A673 (cell line): ENCODE data around the gene PATE3. TPM values are rescaled to one million over a fixed set of nuclear protein-coding genes. Genes with fewer than 3 reads are reported as not detected.
A peak's percentile ranks its signal among the peaks of the same experiment; 100 is the strongest.

Experiments
- BruUV-seq: library from RNA; stranded (reverse); fragments of 400-500 nt; replicated peaks from 2 replicates; lab custom pipeline; 2021; lab: Mats Ljungman, UMichigan
- CTCF ChIA-PET: fragments of 300-600 bp; sonication (Branson Sonifier 250); formaldehyde crosslinking; loops from one replicate; lab custom pipeline; 2022; ENCODE audit warnings: antibody characterized with exemption; lab: Charles Lee
- POLR2A ChIA-PET: fragments of 300-600 bp; sonication (Branson Sonifier 250); formaldehyde crosslinking; loops from one replicate; lab custom pipeline; 2022; ENCODE audit warnings: antibody characterized with exemption; ENCODE audit not compliant: low non-redundant PET; lab: Charles Lee
- DNase-seq: peaks from one replicate; pipeline ENCODE4 v3.0.0-alpha.2; 2015; ENCODE audit warnings: low spot score
- H3K27ac ChIP-seq: fragments of 200-600 bp; sonication (generic); 2 replicates; pipeline ENCODE4 v1.5.1; 2016; ENCODE audit warnings: mixed run types, low read depth, mild to moderate bottlenecking, mixed read lengths, antibody characterized with exemption, low read length; ENCODE audit not compliant: poor library complexity, severe bottlenecking
- H3K27me3 ChIP-seq: fragments of 200-600 bp; sonication (generic); replicated peaks from 2 replicates; pipeline ENCODE4 v1.6.1; 2017; ENCODE audit warnings: mixed run types, low read depth, mild to moderate bottlenecking, mixed read lengths, antibody characterized with exemption, low read length; ENCODE audit not compliant: insufficient read depth, poor library complexity
- H3K36me3 ChIP-seq: fragments of 200-600 bp; sonication (generic); 2 replicates; pipeline ENCODE4 v1.6.1; 2016; ENCODE audit warnings: mixed run types, mild to moderate bottlenecking, mixed read lengths, antibody characterized with exemption, low read length; ENCODE audit not compliant: insufficient read depth, poor library complexity, severe bottlenecking
- H3K4me1 ChIP-seq: fragments of 200-600 bp; sonication (generic); 2 replicates; pipeline ENCODE4 v1.6.1; 2017; ENCODE audit warnings: mixed run types, mild to moderate bottlenecking, mixed read lengths, antibody characterized with exemption, low read length; ENCODE audit not compliant: insufficient read depth, poor library complexity, severe bottlenecking
- H3K4me3 ChIP-seq: fragments of 200-600 bp; sonication (generic); 2 replicates; pipeline ENCODE4 v1.5.1; 2016; ENCODE audit warnings: low read depth, mixed run types, mild to moderate bottlenecking, mixed read lengths, low read length; ENCODE audit not compliant: poor library complexity, severe bottlenecking
- H3K9me3 ChIP-seq: fragments of 200-600 bp; sonication (generic); 2 replicates; pipeline ENCODE4 v1.6.1; 2016; ENCODE audit warnings: mixed run types, low read depth, mild to moderate bottlenecking, mixed read lengths, antibody characterized with exemption, low read length; ENCODE audit not compliant: poor library complexity, severe bottlenecking
- CTCF ChIP-seq: fragments of 300-800, 200-600 bp; sonication (generic); conservative IDR thresholded peaks from 2 replicates; pipeline ENCODE4 v1.5.1; 2017; ENCODE audit warnings: low read depth, mild to moderate bottlenecking, antibody characterized with exemption, low read length, moderate library complexity, mixed read lengths
- EZH2 ChIP-seq: fragments of 200-600 bp; sonication (generic); IDR thresholded peaks from 2 replicates; pipeline ENCODE4 v1.6.1; 2017; ENCODE audit warnings: borderline replicate concordance, low read depth, mild to moderate bottlenecking, mixed read lengths, antibody characterized with exemption, low read length; ENCODE audit not compliant: poor library complexity, severe bottlenecking
- intact Hi-C: fragments of 100-400 bp; cut with micrococcal nuclease; formaldehyde crosslinking; loops from one replicate; pipeline ENCODE4 v1.10.0; 2022; ENCODE audit not compliant: unreplicated experiment
- total RNA-seq: library from RNA; stranded (reverse); gene quantifications from 2 replicates; pipeline ENCODE4 v1.2.3, GENCODE V29; 2021

PATE3 gene
- total RNA-seq, 1 experiment from 2014 or later: not detected

GRCh38 chr11:125799808-125800207, 11.9 kb downstream of the PATE3 start:
- no TSS peak for BruUV-seq
- Histone ChIP-seq H3K9me3 (peaks cover 11% of the 10 kb centered on the region), H3K4me3 (no peak overlapping the region), H3K27me3 (no peaks in the 10 kb centered on the region), H3K4me1 (no peaks in the 10 kb centered on the region), H3K27ac (no peak overlapping the region), H3K36me3 (no peaks in the 10 kb centered on the region)
- ChIA-PET POLR2A (no interaction called here), CTCF (no interaction called here)
- intact Hi-C loops: no loop called here
- DNase-seq: no peak
- TF ChIP-seq EZH2 (no peak), CTCF (no peak)

- intact Hi-C loops: no loop called here
- H3K4me3 ChIP-seq: no peak overlapping the region
- H3K9me3 ChIP-seq: peaks cover 11% of the 10 kb centered on the region
- TF ChIP-seq EZH2 (no peak), CTCF (no peak)
- CTCF ChIA-PET: no interaction called here
- H3K36me3 ChIP-seq: no peaks in the 10 kb centered on the region
- BruUV-seq: no TSS peak
- no peak overlapping the region for H3K27ac ChIP-seq
- no peaks in the 10 kb centered on the region for H3K27me3 ChIP-seq
- no peaks in the 10 kb centered on the region for H3K4me1 ChIP-seq
- DNase-seq: no peak
- POLR2A ChIA-PET: no interaction called here
Observed at GRCh38 chr11:125802387-125802786, 14.5 kb downstream of the PATE3 start.

GRCh38 chr11:125807909-125808308, 20.0 kb downstream of the PATE3 start:
- Histone ChIP-seq H3K27ac (no peak overlapping the region), H3K27me3 (no peaks in the 10 kb centered on the region), H3K36me3 (no peaks in the 10 kb centered on the region), H3K9me3 (no peaks in the 10 kb centered on the region), H3K4me1 (no peaks in the 10 kb centered on the region), H3K4me3 (no peak overlapping the region)
- BruUV-seq: no TSS peak
- ChIA-PET CTCF (no interaction called here), POLR2A (no interaction called here)
- intact Hi-C loops: no loop called here
- DNase-seq: peak; percentile 12
- TF ChIP-seq EZH2: no peak
- TF ChIP-seq CTCF: no peak
